Brain microvascular endothelial cell (primary cell): ENCODE results near the gene OR6X1.

ENCODE experiments used
- DNase-seq: peaks from one replicate; pipeline ENCODE4 v3.0.0-alpha.2; 2020
- H3K27ac ChIP-seq: fragments of 250-450 bp; sonication (Bioruptor Pico); 2 replicates; pipeline ENCODE4 v1.5.1; 2020; ENCODE audit warnings: mild to moderate bottlenecking, moderate library complexity
- H3K27me3 ChIP-seq: fragments of 250-450 bp; sonication (Bioruptor Pico); replicated peaks from 2 replicates; pipeline ENCODE4 v1.5.1; 2020; ENCODE audit warnings: mild to moderate bottlenecking
- H3K36me3 ChIP-seq: fragments of 250-450 bp; sonication (Bioruptor Pico); replicated peaks from 2 replicates; pipeline ENCODE4 v1.5.1; 2020; ENCODE audit warnings: mild to moderate bottlenecking
- H3K4me3 ChIP-seq: 2 replicates; pipeline ENCODE4 v1.5.1; 2011; ENCODE audit warnings: low read depth, mild to moderate bottlenecking, control low read depth, low read length, moderate library complexity
- in situ Hi-C: cut with HindIII; loops from 2 replicates; pipeline ENCODE4 v1.10.0; 2017; ENCODE audit warnings: low sequenced_read_pairs, low pct_ligation_motif_present
- TF ChIP-seq, protein P1 (sequence below): IDR thresholded peaks from 2 replicates; pipeline ENCODE4 v1.5.1; 2011; ENCODE audit warnings: low read depth, mild to moderate bottlenecking, moderate library complexity, low read length, control low read depth, inconsistent platforms; ENCODE audit errors: missing control alignments

OR6X1 gene, protein sequence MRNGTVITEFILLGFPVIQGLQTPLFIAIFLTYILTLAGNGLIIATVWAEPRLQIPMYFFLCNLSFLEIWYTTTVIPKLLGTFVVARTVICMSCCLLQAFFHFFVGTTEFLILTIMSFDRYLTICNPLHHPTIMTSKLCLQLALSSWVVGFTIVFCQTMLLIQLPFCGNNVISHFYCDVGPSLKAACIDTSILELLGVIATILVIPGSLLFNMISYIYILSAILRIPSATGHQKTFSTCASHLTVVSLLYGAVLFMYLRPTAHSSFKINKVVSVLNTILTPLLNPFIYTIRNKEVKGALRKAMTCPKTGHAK

GRCh38 chr11:123754101-123754568, at the start of gene OR6X1:
TSS of gene OR6X1 (minus strand) at chr11:123754518. CDS start at chr11:123754518, 0 bp downstream.
- in situ Hi-C loops = no loop called here
- no peaks in the 10 kb centered on the region for H3K27me3 ChIP-seq
- H3K27ac ChIP-seq = no peak within 1 kb of the TSS
- no peak within 1 kb of the TSS for H3K4me3 ChIP-seq
- no peak for DNase-seq
- TF ChIP-seq, protein P1, sequence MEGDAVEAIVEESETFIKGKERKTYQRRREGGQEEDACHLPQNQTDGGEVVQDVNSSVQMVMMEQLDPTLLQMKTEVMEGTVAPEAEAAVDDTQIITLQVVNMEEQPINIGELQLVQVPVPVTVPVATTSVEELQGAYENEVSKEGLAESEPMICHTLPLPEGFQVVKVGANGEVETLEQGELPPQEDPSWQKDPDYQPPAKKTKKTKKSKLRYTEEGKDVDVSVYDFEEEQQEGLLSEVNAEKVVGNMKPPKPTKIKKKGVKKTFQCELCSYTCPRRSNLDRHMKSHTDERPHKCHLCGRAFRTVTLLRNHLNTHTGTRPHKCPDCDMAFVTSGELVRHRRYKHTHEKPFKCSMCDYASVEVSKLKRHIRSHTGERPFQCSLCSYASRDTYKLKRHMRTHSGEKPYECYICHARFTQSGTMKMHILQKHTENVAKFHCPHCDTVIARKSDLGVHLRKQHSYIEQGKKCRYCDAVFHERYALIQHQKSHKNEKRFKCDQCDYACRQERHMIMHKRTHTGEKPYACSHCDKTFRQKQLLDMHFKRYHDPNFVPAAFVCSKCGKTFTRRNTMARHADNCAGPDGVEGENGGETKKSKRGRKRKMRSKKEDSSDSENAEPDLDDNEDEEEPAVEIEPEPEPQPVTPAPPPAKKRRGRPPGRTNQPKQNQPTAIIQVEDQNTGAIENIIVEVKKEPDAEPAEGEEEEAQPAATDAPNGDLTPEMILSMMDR = no peak
- no peaks in the 10 kb centered on the region for H3K36me3 ChIP-seq

- no peak overlapping the region for H3K27ac ChIP-seq
- no peaks in the 10 kb centered on the region for H3K27me3 ChIP-seq
- in situ Hi-C loops = no loop called here
- H3K36me3 ChIP-seq = no peaks in the 10 kb centered on the region
- TF ChIP-seq, protein P1 = no peak
- no peak for DNase-seq
- H3K4me3 ChIP-seq = no peak overlapping the region
Observed at GRCh38 chr11:123801765-123802164, 47.4 kb upstream of the OR6X1 start.

- TF ChIP-seq, protein P1 = no peak
- Histone ChIP-seq H3K27ac (no peak overlapping the region), H3K27me3 (no peaks in the 10 kb centered on the region), H3K36me3 (no peaks in the 10 kb centered on the region), H3K4me3 (no peak overlapping the region)
- in situ Hi-C loops = no loop called here
- no peak for DNase-seq
Observed at GRCh38 chr11:123800036-123800435, 45.7 kb upstream of the OR6X1 start.

DNA sequence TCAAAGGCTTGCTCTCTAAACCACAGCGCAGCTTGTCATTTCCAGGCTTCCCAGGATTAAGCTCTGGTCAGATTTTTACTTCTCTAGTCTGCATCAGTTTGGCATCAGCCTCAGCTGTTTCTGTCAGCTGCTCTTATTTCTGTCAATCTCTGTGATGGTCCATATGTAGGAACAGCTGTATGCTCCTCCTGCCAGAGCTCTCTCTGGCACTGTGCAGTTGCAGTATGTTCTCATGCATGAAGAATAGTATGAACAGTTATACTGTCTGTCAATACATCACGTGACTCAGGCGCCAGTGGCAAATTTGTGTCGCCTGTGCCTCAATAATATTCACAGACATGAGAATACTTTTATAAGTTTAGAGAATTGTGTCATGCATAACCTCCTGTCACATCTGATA, 45.1 kb upstream of the OR6X1 start:
- H3K27me3 ChIP-seq = no peaks in the 10 kb centered on the region
- in situ Hi-C loops = no loop called here
- H3K36me3 ChIP-seq = no peaks in the 10 kb centered on the region
- no peak for DNase-seq
- no peak overlapping the region for H3K4me3 ChIP-seq
- no peak overlapping the region for H3K27ac ChIP-seq
- TF ChIP-seq, protein P1 = no peak

- TF ChIP-seq, protein P1 = no peak
- no peaks in the 10 kb centered on the region for H3K27me3 ChIP-seq
- DNase-seq = no peak
- no peaks in the 10 kb centered on the region for H3K36me3 ChIP-seq
- in situ Hi-C loops = no loop called here
- H3K4me3 ChIP-seq = no peak overlapping the region
- H3K27ac ChIP-seq = no peak overlapping the region
Observed at GRCh38 chr11:123798513-123799252, 44.4 kb upstream of the OR6X1 start.
